ENCODE data around the gene PRKAB2.
"Not testable (repeated sequence)": the region's sequence is repeated elsewhere in the genome, so short reads cannot be mapped to it uniquely, and the experiment has no call there.

The PRKAB2 gene

GRCh38 chr1:147171399-147172167 is 687 bp downstream of the PRKAB2 start:
- DNase-seq = no peak

- DNase-seq = no peak
Measured at GRCh38 chr1:147169840-147170674, 2.2 kb downstream of the PRKAB2 start.

- no peak for DNase-seq
Measured at GRCh38 chr1:147169171-147169570, 3.1 kb downstream of the PRKAB2 start.

GRCh38 chr1:147168626-147169058 is 3.6 kb downstream of the PRKAB2 start:
- DNase-seq = no peak

GRCh38 chr1:147167365-147167764 is 4.9 kb downstream of the PRKAB2 start:
- no peak for DNase-seq

- DNase-seq = no peak
Measured at GRCh38 chr1:147163019-147163418, 9.3 kb downstream of the PRKAB2 start.

GRCh38 chr1:147162093-147162492 is 10.2 kb downstream of the PRKAB2 start:
- DNase-seq = no peak

GRCh38 chr1:147157116-147157515 is 15.2 kb downstream of the PRKAB2 start:
- not testable (repeated sequence) for DNase-seq

GRCh38 chr1:147156642-147157041 is 15.6 kb downstream of the PRKAB2 start:
- no peak for DNase-seq

- no peak for DNase-seq
Measured at GRCh38 chr1:147152772-147153171, 19.5 kb downstream of the PRKAB2 start.

GRCh38 chr1:147151244-147151643 is 21.0 kb downstream of the PRKAB2 start:
- DNase-seq = no peak

GRCh38 chr1:147142886-147143285 is 29.4 kb downstream of the PRKAB2 start:
- DNase-seq = no peak

GRCh38 chr1:147130721-147131120 is 41.5 kb downstream of the PRKAB2 start:
- not testable (repeated sequence) for DNase-seq

- no peak for DNase-seq
Measured at GRCh38 chr1:147129116-147129873, 43.0 kb downstream of the PRKAB2 start.

- no peak for DNase-seq
Measured at GRCh38 chr1:147124266-147124665, 48.0 kb downstream of the PRKAB2 start.

GRCh38 chr1:147117109-147117508 is 55.2 kb downstream of the PRKAB2 start:
- DNase-seq = no peak

- no peak for DNase-seq
Measured at GRCh38 chr1:147115496-147115895, 56.8 kb downstream of the PRKAB2 start.

- not testable (repeated sequence) for DNase-seq
Measured at GRCh38 chr1:147115079-147115478, 57.2 kb downstream of the PRKAB2 start.

GRCh38 chr1:147114353-147114752 is 57.9 kb downstream of the PRKAB2 start:
- not testable (repeated sequence) for DNase-seq

GRCh38 chr1:147111381-147112130 is 60.7 kb downstream of the PRKAB2 start:
- DNase-seq = no peak

- no peak for DNase-seq
Measured at GRCh38 chr1:147110872-147111271, 61.4 kb downstream of the PRKAB2 start.

GRCh38 chr1:147110434-147110833 is 61.8 kb downstream of the PRKAB2 start:
- DNase-seq = no peak
